Measurements from ENCODE around the gene SIN3A.
"Not testable (repeated sequence)": the region's sequence is repeated elsewhere in the genome, so short reads cannot be mapped to it uniquely, and the experiment has no call there.

Gene SIN3A

GRCh38 chr15:75449585-75450306 lies 1.7 kb downstream of the SIN3A start:
- no peak for DNase-seq

GRCh38 chr15:75448171-75448570 lies 3.3 kb downstream of the SIN3A start:
- DNase-seq, result not testable (repeated sequence)

- no peak for DNase-seq
Measured at GRCh38 chr15:75446151-75446550, 5.3 kb downstream of the SIN3A start.

- not testable (repeated sequence) for DNase-seq
Measured at GRCh38 chr15:75445324-75445723, 6.2 kb downstream of the SIN3A start.

- peak; percentile 64 for DNase-seq
Measured at GRCh38 chr15:75443972-75444453, 7.5 kb downstream of the SIN3A start.

DNA sequence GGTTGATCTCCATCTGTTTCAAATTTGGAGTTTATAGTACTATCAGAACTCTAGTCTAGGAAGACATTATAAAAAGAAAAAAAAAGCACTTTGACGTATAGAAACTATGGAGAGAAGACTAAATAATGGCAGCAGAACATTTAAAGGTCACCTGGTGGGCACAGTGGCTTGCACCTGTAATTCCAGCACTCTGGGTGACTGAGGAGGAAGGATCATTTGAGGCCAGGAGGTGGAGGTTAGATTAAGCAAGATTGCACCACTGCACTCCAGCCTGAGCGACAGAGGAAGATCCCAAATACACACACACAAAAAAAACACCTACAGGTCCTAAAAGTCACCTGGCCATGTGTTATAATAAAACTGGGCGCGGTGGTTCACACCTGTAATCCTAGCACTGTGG lies 13.8 kb downstream of the SIN3A start:
- DNase-seq, result no peak

DNA sequence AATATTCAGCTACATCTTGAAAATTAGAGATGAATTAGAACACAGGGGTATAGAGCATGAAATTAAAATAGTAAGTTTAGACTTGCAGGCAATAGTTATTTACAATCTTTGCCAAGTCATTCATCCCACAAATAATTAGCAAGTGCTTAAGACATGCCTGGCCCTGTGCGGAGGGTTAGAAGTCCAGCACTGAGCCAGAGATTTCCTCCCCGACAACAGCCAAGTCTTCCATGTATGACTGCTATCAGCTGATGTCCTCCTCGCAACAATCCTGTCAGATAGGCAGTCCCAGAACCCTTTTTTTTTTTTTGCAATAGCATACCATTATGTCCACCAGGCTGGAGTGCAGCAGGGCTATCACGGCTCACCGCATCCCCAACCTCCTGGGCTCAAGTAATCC lies 14.6 kb downstream of the SIN3A start:
- DNase-seq, result no peak

DNA sequence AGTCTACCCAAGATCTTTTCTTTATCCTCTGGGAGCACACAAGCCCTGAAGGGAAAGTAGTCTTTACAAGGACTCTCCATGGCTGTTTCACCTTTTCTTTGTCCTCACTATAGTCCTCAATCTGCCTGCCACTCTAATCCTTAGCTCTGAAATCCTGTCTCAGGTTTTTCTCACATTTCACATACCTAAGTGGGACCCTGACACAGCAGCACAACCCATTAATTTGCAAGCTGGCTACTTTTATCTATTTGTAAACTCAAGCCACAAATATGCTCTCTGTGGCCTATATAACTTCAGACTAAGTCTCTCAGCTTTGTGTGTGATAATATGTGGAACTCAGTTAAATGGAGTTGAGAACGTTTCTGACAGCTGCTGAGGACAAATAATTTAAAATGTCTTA lies 19.8 kb downstream of the SIN3A start:
- no peak for DNase-seq

DNA sequence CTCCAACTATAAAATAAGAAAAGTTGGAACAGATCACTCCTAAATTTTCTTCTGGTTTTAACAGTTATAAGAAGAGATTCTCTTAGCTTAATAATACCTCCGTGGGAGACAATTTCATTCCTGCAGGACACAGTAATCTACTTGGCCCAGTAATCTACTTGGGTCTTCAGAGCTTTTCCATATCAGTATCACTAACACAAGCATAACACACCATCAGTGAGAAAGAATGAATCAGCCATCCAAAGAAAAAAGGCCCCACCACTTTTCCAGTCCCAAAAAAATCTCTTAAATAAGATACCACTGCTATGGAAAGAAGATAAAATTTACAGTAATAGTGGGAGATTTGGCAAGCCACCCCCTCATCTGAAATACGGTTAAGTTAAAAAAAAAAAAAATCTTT lies 20.2 kb downstream of the SIN3A start:
- DNase-seq, result peak; percentile 7

DNA sequence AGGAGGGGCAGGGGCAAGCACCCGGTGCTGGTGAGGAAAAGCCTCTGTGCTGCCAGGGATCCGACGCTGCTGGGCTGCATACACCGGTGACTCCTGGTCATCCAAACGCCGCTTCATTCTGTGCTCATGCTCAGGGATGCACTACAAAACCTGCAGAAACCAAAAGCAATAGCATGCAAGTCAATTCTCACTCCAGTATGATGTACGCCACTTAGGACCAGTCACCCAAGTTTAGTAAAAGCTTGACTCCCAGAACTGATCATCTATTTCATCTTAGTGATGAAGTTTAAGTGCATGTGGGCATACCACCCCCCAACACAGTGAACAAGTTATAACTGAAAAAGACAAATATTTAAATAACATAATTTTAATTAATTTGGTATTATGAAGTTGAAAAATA lies 21.2 kb downstream of the SIN3A start:
- DNase-seq, result no peak

DNA sequence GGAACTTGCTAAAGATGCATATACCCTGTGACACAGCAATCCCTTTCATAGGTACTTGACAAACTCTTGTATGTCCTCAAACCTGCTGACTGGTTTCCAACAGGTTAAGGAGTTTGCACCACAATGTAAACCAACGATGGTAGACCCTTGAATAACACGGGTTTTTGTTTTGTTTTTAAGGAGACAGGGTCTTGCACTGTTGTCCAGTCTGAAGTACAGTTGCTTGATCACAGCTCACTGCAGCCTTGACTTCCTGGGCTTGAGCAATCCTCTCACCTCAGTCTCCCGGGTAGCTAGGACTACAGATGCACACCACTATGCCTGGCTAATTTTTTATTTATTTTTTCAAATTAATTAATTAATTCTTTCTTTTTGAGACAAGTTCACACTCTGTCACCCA lies 23.3 kb downstream of the SIN3A start:
- DNase-seq, result no peak

DNA sequence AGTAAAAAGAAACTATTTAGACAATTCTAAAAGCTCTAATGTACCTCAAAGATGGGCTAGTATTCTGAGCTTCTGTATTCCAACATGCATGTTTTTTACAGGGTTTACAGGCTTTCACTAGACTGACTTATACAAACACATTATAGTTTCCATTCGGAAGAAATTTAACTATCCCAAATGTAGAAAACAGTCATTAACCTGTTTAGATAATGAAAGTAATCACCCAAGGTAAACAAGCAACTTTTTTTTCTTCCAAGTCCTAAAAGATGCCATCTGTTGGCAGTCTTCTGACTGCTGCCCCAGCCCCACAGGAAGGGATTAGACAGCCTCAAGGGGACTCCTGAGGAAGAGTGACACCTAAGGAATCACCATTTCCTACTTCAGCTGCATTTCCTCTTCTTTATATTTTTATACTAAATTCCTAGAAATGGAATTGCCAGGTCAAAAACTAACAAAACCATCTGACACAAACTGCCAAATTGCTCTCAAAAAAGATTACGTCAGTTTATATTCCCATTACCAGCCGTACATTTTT lies 25.5 kb downstream of the SIN3A start:
- no peak for DNase-seq

GRCh38 chr15:75422554-75422953 lies 28.9 kb downstream of the SIN3A start:
- no peak for DNase-seq

DNA sequence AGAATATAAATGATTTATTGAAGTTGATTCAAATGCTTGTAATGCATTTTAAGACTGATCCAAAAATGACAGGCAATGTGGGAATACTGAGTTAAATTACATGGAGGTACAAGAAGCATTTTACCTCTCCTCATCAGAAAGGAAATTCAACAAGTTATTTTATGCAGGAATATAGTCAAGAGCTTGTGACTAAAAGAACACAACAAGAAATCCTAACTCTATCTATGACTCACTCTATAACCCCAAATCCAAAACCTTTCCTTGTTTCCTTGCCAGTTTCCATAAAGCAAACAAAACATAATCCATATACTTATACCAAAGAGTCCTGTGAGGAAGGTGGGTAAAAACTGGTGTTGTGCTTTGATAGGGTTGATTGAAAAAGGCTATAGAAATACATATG lies 30.8 kb downstream of the SIN3A start:
- no peak for DNase-seq

- DNase-seq, result no peak
Measured at GRCh38 chr15:75416584-75416983, 34.9 kb downstream of the SIN3A start.

GRCh38 chr15:75410196-75410595 lies 41.3 kb downstream of the SIN3A start:
- DNase-seq, result no peak

GRCh38 chr15:75407083-75407482 lies 44.4 kb downstream of the SIN3A start:
- no peak for DNase-seq

DNA sequence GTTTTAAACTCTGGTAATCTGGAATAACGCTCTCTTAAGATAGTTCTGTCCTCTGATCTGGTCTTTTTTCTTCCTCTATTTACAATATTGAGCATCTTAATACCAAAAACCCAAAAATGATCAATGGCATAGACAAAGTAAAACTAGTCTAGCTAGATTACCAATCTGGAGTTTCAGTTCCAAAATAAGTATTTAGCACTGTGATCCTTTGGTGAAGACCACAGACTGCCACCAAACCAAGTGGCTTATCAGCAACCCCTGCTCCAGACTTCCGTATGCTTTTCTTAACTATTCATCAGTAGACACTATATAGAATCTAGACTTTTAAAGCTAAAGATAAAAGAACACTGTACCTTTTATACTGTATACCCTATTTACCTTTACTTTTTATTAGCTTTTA lies 47.6 kb downstream of the SIN3A start:
- DNase-seq, result no peak

DNA sequence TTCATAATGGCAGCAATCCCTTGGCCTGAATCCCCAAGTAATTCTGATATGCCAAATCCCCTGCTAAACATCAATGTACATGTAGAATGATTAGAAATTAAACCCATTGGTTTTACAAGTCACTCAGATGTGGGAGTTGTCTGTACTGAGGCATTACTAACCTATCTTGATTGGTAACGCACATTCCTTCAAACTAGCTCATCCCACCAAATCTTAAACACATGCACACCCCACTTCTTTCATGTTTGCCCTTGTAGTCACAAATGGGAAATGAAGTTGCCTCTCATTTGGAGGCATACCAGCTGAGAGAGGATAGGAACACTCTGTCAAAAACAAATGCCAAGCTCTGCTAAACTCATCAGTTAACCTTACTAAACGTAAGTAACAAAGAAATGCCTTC lies 54.0 kb downstream of the SIN3A start:
- DNase-seq, result peak; percentile 46

GRCh38 chr15:75389791-75390382 lies 61.6 kb downstream of the SIN3A start:
- DNase-seq, result no peak

- not testable (repeated sequence) for DNase-seq
Measured at GRCh38 chr15:75383986-75384385, 67.5 kb downstream of the SIN3A start.

- DNase-seq, result no peak
Measured at GRCh38 chr15:75380773-75381172, 70.7 kb downstream of the SIN3A start.

DNA sequence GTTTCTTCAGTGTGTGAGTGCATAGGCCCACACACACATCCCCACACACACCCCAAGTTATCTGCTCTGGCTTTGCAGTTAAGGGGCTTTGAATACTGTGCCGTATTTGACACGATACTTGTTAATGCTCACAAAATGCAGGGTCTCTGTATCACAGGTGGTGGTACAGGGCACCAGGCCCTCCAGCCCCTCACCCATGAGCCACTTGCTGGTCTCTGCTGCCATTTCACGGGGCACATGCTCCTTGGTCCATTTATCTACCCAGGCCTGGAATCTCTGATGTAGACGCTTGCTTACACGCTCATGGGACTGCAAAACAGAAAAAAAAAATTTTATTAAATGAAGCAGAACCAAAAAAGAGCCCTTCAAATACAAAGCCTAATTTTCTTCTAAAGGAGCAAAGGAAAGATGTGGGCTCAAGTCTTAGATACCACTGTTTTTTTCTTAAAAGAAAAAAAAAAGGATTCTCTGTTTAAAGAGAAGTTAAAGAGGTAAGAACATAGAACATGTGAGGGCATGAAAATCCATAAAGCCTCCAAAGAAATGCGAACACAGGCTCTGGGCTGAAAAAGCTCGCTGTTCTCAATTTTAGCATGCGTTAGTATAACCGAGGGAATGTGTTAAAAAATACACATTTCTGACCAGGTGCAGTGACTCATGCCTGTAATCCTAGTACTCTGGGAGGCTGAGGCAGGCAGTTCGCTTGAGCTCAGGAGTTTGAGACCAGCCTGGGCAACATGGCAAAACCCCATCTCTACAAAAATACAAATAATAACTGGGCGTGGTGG lies 79.4 kb downstream of the SIN3A start:
- DNase-seq, result no peak

DNA sequence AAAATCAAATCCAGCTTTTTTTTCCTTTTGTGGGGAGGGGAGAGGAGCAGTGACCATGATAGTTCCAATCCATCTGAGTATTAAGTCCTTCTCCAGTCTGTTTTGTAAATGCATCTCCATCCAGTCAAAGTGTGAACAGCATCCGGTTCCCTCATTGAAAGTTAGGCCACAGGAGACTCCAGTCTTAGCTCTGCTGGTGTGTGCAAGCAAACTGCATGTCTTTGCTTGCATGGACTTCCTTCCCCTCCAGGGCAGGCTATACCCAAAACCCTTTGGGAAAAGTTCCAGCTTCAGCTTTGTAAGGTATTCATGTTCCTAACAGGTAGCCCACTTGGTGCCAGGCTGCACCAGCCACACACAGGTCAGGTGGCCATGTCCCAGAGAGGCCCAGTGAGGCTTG lies 80.0 kb downstream of the SIN3A start:
- DNase-seq, result no peak
